Fibroblast of the aortic adventitia (primary cell): ENCODE measurements around the gene LANCL2. TPM values are rescaled to one million over a fixed set of nuclear protein-coding genes. Genes with fewer than 3 reads are reported as not detected.

Experiments used
- DNase-seq: peaks from one replicate; pipeline ENCODE4 v3.0.0-alpha.2; 2010; ENCODE audit warnings: low read depth
- H3K4me3 ChIP-seq: 2 replicates; pipeline ENCODE4 v1.5.1; 2011; ENCODE audit warnings: low read depth, mild to moderate bottlenecking, control low read depth, low read length, moderate library complexity
- total RNA-seq: library from RNA; depleted of rRNA; stranded (reverse); fragments of >200 nt; gene quantifications from 2 replicates; pipeline ENCODE4 v1.2.3, GENCODE V29; 2012; ENCODE audit warnings: low replicate concordance
- TF ChIP-seq, protein P1 (sequence below): IDR thresholded peaks from 2 replicates; pipeline ENCODE4 v1.5.1; 2011; ENCODE audit warnings: mild to moderate bottlenecking, low read length, control low read depth, inconsistent platforms; ENCODE audit not compliant: insufficient read depth

LANCL2 gene
- total RNA-seq, 1 donor = 14.6 TPM

DNA sequence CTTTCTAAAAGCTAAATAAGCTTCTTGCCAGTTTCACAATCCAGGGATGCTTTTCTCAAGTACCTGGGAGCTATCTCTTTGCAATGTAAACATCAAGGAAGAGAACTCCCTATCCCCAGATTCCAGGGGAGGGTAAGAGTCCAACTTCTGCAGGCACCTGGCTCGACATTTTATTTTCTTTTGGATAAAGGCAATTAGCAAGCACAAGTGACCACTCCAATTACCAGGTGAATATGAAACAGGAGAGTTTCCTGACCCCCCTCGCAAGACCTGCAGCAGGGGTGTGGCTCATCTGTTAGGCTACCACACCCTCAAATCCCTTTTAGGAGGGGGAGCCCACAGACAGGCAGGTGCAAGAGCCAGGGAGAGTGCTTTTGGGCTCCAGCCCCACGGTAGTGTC lies 28.6 kb upstream of the LANCL2 start:
- TF ChIP-seq, protein P1, sequence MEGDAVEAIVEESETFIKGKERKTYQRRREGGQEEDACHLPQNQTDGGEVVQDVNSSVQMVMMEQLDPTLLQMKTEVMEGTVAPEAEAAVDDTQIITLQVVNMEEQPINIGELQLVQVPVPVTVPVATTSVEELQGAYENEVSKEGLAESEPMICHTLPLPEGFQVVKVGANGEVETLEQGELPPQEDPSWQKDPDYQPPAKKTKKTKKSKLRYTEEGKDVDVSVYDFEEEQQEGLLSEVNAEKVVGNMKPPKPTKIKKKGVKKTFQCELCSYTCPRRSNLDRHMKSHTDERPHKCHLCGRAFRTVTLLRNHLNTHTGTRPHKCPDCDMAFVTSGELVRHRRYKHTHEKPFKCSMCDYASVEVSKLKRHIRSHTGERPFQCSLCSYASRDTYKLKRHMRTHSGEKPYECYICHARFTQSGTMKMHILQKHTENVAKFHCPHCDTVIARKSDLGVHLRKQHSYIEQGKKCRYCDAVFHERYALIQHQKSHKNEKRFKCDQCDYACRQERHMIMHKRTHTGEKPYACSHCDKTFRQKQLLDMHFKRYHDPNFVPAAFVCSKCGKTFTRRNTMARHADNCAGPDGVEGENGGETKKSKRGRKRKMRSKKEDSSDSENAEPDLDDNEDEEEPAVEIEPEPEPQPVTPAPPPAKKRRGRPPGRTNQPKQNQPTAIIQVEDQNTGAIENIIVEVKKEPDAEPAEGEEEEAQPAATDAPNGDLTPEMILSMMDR = no peak
- no peak overlapping the region for H3K4me3 ChIP-seq
- DNase-seq = no peak

GRCh38 chr7:55339033-55340000 lies 25.8 kb upstream of the LANCL2 start:
- no peak overlapping the region for H3K4me3 ChIP-seq
- TF ChIP-seq, protein P1 = no peak
- DNase-seq = no peak

GRCh38 chr7:55342216-55342871 lies 22.8 kb upstream of the LANCL2 start:
- TF ChIP-seq, protein P1 = no peak
- DNase-seq = no peak
- H3K4me3 ChIP-seq = no peak overlapping the region

DNA sequence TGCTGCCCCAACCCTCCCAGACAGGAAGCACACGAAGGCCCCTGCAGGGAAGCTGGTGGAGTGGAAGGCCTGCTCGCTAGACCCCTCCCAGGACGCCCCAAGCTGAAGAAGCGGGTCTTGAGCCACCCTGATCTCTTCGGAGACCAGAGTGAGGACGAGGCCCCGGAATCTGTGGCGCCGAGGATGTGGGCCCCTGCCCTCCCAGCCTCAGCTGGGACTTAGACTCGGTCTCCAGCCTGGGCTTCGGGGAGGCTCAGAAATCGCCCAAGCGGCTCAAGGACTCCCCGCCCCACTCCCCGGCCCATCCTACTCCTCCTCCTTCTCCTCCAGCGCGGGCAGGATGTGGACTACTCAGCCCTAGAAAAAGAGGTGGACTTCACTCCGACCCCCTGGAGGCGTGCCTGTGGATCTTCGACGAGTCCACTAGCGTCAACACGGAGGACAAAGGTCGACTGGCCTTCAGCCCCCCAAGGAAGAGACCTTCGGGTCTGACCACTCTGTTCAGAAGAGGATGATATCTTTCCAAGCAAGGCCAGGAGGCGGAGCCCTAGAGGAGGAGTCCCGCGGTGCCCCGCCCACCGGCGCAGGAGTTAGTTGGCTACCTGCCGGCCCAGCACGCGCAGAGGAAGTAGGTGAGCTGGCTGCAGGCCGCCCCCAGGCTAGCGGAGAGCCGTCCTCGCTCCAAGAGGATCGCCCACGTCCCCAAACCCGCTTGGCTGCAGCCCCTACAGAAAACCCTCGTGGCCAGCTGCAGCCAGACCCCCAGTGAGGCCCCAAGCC lies 21.9 kb upstream of the LANCL2 start:
- TF ChIP-seq, protein P1 = no peak

GRCh38 chr7:55343860-55344606 lies 21.1 kb upstream of the LANCL2 start:
- H3K4me3 ChIP-seq = no peak overlapping the region
- TF ChIP-seq, protein P1 = no peak
- DNase-seq = no peak

More for the DNA sequence above, 21.9 kb upstream of the LANCL2 start:
- no peak overlapping the region for H3K4me3 ChIP-seq
- DNase-seq = no peak

GRCh38 chr7:55344840-55345239 lies 20.3 kb upstream of the LANCL2 start:
- H3K4me3 ChIP-seq = no peak overlapping the region
- no peak for DNase-seq
- TF ChIP-seq, protein P1 = no peak
